Keratinocyte (primary cell): ENCODE data around the gene URM1.

Source experiments
- EZH2 ChIP-seq: IDR thresholded peaks from one replicate; pipeline ENCODE4 v1.6.1; 2012; ENCODE audit warnings: inconsistent platforms, mild to moderate bottlenecking, low read length, moderate library complexity
- TF ChIP-seq, protein P1 (sequence below), 3 experiments: IDR thresholded peaks in 1 of 3; conservative IDR thresholded peaks in 1 of 3; optimal IDR thresholded peaks in 1 of 3; 2 replicates in 2 of 3; 3 replicates in 1 of 3; pipeline versions ENCODE3 to v1.5.1; 2011; ENCODE audit warnings: low read length in 3 of 3, mild to moderate bottlenecking in 3 of 3, moderate library complexity in 2 of 3, control low read depth in 1 of 3, inconsistent platforms in 1 of 3; ENCODE audit not compliant: insufficient read depth in 2 of 3; ENCODE audit errors: extremely low read depth in 1 of 3

DNA sequence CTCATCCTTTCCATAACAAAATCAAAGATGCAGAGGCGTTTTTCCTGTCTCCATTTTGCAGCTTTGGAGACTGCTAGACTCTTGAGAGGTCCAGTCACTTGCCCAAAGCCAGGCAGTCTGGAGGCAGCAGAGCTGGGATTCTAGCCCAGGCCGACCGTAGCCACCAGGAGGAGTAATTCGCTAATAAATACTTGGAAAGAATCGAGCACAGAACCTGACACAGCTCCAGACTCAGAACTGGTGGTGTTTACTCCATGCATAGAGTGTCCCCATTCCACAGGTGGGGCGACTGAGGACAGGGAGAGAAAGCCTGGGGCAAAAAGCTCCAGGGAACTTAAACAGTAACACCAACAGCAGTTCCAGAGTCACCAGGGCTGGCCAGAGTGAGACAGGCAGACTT, 38.8 kb downstream of the URM1 start:
- TF ChIP-seq EZH2, result no peak
- TF ChIP-seq, protein P1, sequence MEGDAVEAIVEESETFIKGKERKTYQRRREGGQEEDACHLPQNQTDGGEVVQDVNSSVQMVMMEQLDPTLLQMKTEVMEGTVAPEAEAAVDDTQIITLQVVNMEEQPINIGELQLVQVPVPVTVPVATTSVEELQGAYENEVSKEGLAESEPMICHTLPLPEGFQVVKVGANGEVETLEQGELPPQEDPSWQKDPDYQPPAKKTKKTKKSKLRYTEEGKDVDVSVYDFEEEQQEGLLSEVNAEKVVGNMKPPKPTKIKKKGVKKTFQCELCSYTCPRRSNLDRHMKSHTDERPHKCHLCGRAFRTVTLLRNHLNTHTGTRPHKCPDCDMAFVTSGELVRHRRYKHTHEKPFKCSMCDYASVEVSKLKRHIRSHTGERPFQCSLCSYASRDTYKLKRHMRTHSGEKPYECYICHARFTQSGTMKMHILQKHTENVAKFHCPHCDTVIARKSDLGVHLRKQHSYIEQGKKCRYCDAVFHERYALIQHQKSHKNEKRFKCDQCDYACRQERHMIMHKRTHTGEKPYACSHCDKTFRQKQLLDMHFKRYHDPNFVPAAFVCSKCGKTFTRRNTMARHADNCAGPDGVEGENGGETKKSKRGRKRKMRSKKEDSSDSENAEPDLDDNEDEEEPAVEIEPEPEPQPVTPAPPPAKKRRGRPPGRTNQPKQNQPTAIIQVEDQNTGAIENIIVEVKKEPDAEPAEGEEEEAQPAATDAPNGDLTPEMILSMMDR (optimal IDR thresholded peaks at IDR 0.05 in 1 of 3, IDR thresholded peaks at IDR 0.05 in 1 of 3, conservative IDR thresholded peaks at IDR 0.05 in 1 of 3; ENCODE audit: extremely low read depth in 1 of 3, insufficient read depth in 2 of 3, low read length in 3 of 3), result peak; percentile 33 to 50 (median 40)
